ENCODE results near the gene STARD3NL. TPM values are rescaled to one million over a fixed set of nuclear protein-coding genes. Genes with fewer than 3 reads are reported as not detected.

The STARD3NL gene
- total RNA-seq, 1 donor from 2014 or later = 19.7 TPM

- Histone ChIP-seq H3K36me3 (no peaks in the 10 kb centered on the region), H3K27me3 (no peaks in the 10 kb centered on the region), H3K9me3 (peaks cover 11 to 18% of the 10 kb centered on the region in 2 donors), H3K4me1 (peaks cover 0 to 3% of the 10 kb centered on the region in 2 donors), H3K4me3 (no peak overlapping the region), H3K27ac (no peak overlapping the region)
- TF ChIP-seq CTCF (IDR thresholded peaks at IDR 0.05) = no peak
- intact Hi-C loops (cut with DNase I) = no loop called here
- no peak for DNase-seq (ENCODE audit: low spot score in 2 of 2)
These were observed 13.7 kb downstream of the STARD3NL start for GRCh38 chr7:38191791-38192190.

GRCh38 chr7:38192327-38192726, 14.3 kb downstream of the STARD3NL start:
- Histone ChIP-seq H3K4me1 (peaks cover 0 to 6% of the 10 kb centered on the region in 2 donors), H3K9me3 (peaks cover 11 to 18% of the 10 kb centered on the region in 2 donors), H3K4me3 (no peak overlapping the region), H3K27ac (no peak overlapping the region), H3K27me3 (no peaks in the 10 kb centered on the region), H3K36me3 (no peaks in the 10 kb centered on the region)
- intact Hi-C loops (cut with DNase I) = no loop called here
- TF ChIP-seq CTCF (IDR thresholded peaks at IDR 0.05) = no peak
- no peak for DNase-seq (ENCODE audit: low spot score in 2 of 2)

- no peak for DNase-seq (ENCODE audit: low spot score in 2 of 2)
- H3K4me3 ChIP-seq = no peak overlapping the region
- no peak overlapping the region for H3K27ac ChIP-seq
- intact Hi-C loops (cut with DNase I) = no loop called here
- peaks cover 0 to 15% of the 10 kb centered on the region in 2 donors for H3K4me1 ChIP-seq
- H3K36me3 ChIP-seq = no peaks in the 10 kb centered on the region
- no peaks in the 10 kb centered on the region for H3K27me3 ChIP-seq
- peaks cover 11 to 16% of the 10 kb centered on the region in 2 donors for H3K9me3 ChIP-seq
- TF ChIP-seq CTCF (IDR thresholded peaks at IDR 0.05) = no peak
These were observed 18.0 kb downstream of the STARD3NL start for GRCh38 chr7:38195804-38196595.

- Histone ChIP-seq H3K27ac (no peak overlapping the region), H3K36me3 (peaks cover 0 to 6% of the 10 kb centered on the region in 2 donors), H3K9me3 (no peaks in the 10 kb centered on the region), H3K27me3 (no peaks in the 10 kb centered on the region), H3K4me1 (peaks cover 0 to 15% of the 10 kb centered on the region in 2 donors), H3K4me3 (no peak overlapping the region)
- no peak for TF ChIP-seq CTCF (IDR thresholded peaks at IDR 0.05)
- intact Hi-C loops (cut with DNase I) = no loop called here
- no peak for DNase-seq (ENCODE audit: low spot score in 2 of 2)
These were observed 20.3 kb downstream of the STARD3NL start for GRCh38 chr7:38198366-38198765.

- H3K36me3 ChIP-seq = peaks cover 0 to 6% of the 10 kb centered on the region in 2 donors
- intact Hi-C loops (cut with DNase I) = no loop called here
- no peak overlapping the region for H3K27ac ChIP-seq
- no peak for DNase-seq (ENCODE audit: low spot score in 2 of 2)
- H3K4me3 ChIP-seq = no peak overlapping the region
- peaks cover 0 to 15% of the 10 kb centered on the region in 2 donors for H3K4me1 ChIP-seq
- TF ChIP-seq CTCF (IDR thresholded peaks at IDR 0.05) = no peak
- no peaks in the 10 kb centered on the region for H3K9me3 ChIP-seq
- no peaks in the 10 kb centered on the region for H3K27me3 ChIP-seq
These were observed 21.1 kb downstream of the STARD3NL start for GRCh38 chr7:38199154-38199553.
